ENCODE results near the gene UNC13A.

UNC13A gene

DNA sequence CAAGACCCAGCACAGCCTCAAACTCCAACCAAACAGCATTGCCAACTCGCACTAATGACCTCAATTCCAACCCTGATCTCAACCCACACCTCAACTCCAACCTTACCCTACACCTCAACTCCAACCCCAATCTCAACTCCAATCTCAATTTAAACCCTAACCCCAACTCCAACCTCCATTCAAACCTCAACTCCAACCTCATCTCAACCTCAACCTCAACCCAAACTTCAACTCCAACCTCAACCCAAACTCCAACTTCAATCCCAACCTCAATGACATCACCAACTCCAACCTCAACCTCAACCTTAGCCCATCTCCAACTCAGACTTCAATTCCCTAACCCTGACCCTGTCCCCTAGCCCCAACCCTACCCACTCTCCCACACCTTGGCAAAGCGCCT lies 58.4 kb downstream of the UNC13A start:
- DNase-seq (ENCODE audit: low read depth in 2 of 2, low spot score in 1 of 2): no peak

DNA sequence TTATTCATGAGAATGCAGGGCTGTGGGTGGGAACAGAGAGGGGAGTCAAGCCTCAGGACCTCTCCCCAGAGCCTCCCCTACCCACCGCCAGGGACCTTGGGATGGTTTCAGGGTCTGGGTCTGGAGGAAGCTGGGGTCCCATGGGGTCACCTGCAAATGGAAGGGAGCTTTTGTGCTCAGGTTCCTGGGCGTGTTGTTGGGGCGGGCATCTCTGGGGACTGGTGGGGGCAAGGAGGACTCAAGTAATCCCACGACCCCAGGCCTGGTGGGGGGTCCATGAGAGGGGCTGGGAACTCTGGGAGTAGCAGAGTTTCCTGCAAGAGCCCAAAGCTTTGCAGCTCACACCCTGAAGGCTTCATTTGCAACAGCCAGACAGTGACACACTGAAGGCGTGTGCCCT lies 60.2 kb downstream of the UNC13A start:
- DNase-seq (ENCODE audit: low read depth in 2 of 2, low spot score in 1 of 2): no peak

DNA sequence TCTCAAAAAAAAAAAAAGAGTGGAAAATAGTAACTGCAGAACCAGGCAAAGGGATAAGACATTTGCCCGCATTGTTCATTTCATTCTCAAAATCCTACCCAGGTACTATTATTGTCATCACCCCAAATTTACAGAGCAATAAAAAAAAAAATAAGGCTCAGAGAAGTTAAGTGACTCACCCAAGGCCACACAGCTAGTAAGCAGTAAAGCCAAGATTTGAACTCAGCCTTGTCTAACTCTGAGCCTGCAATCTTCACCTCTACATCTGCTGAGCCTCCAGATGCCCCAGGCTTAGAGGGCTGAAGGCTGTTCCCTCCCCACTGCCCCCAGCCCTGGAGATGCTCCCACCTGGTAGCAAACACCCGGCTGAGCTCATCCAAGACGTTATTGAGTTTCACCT lies 61.0 kb downstream of the UNC13A start:
- DNase-seq (ENCODE audit: low read depth in 2 of 2, low spot score in 1 of 2): no peak

DNA sequence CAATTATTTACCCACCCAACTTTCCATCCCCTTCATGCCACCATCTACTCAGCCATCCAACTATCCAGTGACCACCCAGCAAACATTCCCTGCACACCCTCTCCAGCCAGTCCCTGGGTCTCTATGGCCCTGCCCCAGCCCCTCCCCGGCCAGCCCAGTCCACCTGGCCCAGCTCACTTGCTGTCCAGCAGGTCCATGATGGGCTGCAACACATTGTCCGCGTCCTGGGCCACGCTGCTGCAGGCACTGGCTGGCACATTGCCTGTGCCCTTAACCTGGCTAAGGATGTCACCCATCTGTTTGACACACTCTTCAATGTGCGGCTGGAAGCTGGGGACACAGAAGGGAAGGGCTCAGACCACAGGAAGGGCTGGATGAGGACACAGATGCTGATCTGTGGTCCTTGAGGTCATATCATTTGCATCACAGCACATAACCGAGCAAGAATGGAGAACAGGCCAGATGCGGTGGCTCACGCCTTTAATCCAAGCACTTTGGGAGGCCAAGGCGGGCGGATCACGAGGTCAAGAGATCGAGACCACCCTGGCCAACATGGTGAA lies 61.6 kb downstream of the UNC13A start:
- no peak for DNase-seq (ENCODE audit: low read depth in 2 of 2, low spot score in 1 of 2)

DNA sequence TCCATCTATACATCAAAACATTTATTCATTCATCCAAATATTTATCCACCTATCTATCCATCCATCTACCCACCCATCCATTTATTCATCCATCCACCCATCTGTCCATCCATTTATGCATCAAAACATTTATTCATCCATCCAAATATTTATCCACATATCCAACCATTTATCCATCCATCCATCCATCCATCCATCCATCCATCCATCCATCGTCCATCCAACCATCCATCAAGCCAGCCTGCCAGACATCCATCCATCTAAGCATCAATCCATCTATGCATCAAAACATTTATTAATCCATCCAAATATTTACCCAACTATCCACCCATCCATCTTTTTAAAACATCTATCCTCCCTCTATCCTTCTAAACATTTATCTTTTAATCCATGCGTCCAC lies 62.2 kb downstream of the UNC13A start:
- DNase-seq (ENCODE audit: low read depth in 2 of 2, low spot score in 1 of 2): no peak

DNA sequence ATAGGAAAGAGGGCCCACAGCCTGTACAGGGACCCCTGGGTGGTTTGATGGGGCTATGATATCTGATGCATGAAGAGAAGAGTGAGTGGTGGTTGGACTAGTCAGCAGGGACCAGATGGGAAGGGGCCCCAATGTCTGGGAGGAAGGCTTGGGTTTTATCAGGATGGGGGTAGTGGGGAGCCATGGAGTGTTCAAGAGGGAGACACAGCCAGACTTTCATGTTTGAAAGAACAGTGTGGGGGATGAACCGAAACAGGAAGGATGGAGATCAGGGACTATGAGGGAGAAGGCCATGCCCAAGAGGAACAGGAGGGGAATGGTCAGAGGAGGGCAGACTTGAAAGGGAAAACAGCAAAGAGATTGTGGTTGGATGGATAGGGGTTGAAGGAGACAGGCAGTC lies 63.1 kb downstream of the UNC13A start:
- DNase-seq (ENCODE audit: low read depth in 2 of 2, low spot score in 1 of 2): no peak

DNA sequence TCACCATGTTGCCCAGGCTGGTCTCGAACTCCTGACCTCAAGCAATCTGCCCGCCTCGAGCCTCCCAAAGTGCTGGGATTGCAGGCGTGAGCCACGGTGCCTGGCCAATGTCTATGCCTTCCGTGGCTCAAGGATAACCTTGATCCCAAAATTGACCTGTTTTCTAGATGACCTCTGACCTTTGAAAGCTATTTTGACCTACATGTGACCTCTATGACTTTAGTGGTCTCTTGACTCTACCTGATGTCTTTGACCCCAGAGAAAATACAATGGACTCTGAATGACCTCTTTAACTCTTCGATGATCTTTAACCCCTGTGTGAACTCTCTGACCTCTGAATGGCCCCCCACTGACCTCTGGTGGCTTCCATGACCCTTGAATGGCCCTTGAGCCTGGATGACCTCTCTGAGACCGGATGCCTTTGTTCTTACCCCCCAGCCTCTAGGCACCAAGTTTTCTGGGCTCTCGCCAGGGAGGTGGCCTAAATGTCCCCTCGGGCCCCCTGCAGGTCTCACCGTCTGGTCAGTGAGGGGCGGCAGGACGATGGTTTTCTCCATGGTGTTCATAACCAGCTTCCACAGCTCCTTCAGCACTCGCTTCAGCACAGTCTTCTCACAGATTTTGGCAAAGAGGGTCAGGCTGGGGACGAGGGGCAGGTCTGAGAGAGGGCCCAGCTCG lies 63.7 kb downstream of the UNC13A start:
- no peak for DNase-seq (ENCODE audit: low read depth in 2 of 2, low spot score in 1 of 2)

DNA sequence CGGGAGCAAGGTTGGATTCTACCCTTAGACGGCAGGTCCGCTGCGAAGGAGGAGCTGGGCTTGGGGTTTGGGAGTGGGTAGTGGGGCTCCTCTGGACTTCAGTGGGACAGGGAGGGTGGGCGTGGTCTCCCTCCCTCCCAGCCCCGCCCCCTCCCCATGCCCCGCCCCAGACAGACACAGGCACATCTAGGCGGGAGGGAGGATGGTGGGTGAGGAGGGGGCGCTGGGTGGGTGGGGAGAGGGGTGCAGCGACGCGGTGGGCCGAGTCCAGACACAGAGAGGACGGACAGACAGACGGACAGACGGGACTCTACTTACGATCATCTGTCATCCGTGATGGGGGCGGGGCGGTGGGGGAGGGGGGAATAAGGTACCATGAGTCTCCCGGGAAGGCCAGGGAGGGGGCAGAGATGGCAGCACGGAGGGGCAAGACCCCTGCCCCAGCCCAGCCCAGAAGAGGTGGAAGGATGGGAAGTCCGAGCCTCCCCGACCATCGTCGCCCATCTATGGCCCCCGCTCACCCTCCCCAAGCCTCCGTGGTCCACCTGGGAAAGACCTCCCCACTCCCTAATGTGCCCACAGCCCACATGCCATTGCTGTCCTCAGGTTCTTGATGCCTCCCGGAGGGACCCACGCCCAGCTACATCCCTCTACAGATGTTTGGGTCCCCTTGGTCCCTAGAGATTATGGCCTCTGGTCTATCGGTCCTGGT lies 64.8 kb downstream of the UNC13A start:
- no peak for DNase-seq (ENCODE audit: low read depth in 2 of 2, low spot score in 1 of 2)

DNA sequence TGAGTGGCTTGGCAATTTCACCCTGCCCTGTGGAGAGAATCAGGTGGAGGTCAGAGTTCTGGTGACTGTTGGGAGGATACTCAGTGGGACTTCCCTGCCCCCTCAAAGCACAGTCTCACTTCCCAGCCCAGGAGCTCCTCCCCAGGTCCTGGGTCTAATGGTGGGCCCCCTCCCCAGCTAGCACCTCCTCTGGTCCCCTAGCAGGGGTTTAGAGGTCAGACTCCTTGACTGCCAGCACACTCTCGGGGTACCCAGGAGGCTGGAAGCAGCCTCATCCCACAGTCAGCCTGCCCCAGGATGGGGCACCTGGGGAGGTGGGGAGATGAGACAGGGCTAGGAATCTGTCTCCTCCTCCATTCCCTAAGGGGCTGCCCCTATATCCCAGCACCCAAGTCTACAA lies 67.5 kb downstream of the UNC13A start:
- no peak for DNase-seq (ENCODE audit: low read depth in 2 of 2, low spot score in 1 of 2)

DNA sequence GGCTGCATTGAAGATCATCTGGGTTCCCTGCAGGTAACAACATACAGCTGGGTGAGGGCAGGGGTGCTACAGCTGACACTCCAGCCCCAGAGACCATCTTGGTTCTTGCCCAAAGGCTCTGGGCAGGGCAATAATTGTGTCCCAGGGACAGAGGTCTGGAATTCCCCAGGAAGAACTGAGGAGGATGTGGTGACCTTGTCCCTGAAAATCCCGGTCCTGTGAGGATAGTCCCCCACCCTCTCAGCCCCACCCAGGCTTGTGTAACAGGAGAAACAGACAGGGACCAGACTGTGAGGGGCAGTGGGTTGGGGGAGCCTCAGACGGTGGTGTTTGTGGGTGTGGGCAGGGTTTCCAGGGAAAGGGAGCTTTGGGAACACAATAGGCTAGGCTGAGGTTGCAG lies 69.2 kb downstream of the UNC13A start:
- DNase-seq (ENCODE audit: low read depth in 2 of 2, low spot score in 1 of 2): no peak

DNA sequence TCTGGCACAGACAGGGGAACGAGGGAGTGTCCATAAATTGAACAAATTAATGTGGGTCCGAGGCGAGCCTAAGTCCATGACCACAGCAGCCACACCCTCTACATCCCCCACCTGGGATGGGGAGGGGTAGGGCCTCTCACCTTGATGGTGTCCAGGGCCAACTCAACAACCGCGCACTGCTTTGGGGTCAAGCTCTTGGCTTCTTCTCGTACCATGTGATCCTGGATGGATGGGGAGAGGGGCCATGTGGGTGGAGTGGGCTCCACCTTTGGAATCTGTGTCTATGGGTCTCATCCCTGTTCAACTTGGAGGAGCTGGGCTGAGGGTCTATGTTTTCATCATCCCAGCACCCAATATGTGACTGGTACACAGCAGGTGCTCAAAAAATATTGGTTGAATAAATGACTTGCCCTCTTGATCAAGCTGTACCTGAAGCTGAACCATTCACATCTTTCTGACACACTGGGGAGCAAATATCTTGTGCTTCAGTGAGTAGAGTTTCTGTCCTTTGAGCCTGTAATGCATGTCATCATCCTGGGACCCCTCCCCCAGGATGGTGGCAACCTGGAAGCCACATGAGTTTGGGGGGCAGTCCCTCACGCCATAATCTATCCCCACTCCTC lies 69.8 kb downstream of the UNC13A start:
- no peak for DNase-seq (ENCODE audit: low read depth in 2 of 2, low spot score in 1 of 2)

DNA sequence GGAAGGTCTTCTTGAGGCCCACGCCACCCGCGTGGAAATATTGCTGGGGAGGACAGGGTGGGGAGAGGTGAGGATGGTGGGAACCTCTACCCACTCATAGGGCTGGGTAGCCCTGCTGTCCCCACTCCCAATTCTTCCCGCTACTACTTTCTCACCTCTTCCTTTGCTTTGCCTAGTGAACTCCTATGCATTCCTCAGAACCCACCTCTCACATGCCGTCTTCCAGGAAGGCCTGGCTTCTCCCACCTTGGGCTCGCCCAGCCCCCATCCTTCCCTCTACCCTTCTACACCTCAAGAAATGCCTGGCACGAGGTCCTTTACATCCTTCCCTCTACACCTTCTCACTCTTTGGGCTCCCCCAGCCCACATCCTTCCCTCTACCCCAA lies 70.4 kb downstream of the UNC13A start:
- DNase-seq (ENCODE audit: low read depth in 2 of 2, low spot score in 1 of 2): no peak

DNA sequence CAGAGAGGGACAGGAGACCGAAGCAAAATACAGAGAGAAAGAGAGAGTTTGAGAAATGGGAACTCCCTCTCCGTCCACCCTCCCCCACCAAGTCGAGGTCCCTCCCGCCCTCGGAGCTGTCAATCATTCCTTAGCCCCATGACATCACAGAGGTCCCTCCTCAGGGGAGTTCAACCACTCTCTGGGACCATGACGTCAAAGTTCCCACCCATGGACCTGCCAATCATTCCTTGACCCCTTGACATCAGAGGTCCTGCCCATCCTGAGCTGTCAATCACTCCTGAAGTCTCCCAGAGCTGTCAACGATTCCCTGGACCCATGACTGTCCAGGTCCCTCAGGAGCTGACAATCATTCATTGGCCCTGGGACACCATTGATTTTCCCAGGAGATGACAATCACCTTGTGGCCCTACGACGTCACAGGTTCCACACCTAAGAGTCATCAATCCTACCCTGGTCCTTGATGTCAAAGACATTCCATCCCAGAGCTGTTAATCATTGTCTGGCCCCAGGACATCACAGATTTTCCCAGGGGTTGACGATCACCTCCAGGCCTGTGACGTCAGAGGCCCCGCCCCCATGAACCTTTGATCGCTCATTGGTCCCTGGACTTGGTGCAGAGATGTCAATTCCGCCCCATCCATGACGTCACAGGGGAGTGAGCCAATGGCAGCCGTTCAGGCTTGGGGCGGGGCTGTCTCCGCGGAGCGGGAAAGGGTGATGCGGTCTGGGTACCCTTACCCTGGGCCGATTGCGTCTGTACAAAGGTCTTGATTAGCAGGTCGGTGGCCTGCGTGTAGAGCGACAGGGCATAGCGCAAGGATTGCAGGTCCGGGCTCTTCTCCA lies 71.0 kb downstream of the UNC13A start:
- no peak for DNase-seq (ENCODE audit: low read depth in 2 of 2, low spot score in 1 of 2)

DNA sequence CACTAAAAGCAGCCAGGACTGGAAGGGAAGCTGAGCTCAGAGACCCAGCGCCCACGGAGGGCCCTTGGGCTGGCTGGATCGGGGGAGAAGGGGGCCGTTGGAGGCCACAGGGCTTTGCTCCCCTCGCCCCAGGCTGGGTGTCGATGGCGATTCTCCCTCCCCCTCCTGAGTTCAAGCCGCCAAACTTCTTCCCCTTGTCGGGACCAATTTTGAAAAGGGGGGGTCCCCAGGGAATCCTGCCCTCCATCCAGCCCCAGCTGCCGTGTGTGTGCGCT lies 71.5 kb downstream of the UNC13A start:
- no peak for DNase-seq (ENCODE audit: low read depth in 2 of 2, low spot score in 1 of 2)

DNA sequence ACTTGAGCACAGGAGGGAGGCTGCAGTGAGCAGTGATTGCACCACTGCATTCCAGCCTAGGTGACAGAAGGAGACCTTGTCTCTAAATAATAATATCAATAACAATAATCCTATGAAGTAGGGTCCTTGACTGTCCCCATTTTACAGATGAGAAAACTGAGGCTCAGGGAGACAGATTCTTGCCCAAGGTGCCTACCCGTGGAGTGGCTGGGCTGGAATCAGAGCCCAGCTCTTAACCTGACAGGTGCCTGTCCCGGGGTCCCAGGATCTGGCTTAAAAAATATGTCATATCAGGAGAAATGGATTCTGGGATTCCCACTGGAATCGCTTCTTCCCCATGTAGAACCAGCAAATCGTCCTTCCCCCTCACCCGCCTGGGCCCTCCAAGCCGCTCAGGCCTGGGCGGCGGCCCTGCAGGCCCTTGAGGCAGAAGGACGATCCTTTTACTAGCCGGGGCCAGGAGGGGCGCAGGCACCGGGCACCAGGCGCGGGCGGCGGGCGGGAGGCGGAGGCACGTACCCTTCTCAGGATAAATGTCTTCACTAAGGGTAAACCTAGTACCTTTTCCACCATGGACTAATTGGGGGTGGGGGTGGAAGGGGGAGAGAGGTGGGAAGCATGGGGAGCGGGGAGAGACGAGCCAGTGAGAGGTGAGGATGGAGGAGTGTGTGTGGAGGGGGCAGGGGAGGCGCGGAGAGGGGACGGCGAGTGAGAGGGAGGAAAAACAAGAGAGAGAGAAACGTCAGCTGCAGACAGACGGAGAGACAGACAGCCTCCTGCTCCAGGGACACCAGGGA lies 72.1 kb downstream of the UNC13A start:
- no peak for DNase-seq (ENCODE audit: low read depth in 2 of 2, low spot score in 1 of 2)

DNA sequence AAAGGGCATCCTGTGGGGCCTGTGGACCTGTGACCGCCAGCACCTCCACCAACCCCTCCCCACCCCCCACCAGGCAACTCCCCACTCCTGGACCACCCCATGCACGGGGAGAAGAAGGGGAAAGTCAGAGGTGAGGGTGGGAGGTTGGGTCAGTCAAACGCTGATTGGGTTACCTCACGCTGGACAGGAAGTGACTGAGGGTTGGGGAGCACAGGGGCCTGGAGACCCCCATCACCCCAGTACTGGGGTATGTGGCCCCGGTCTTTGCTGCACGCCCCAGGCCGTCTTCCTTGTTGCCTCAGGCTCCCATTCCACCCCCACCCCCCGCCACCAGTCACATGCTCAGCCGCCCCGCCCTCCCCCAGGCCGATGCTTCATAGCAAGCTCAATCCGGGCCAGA lies 73.7 kb downstream of the UNC13A start:
- no peak for DNase-seq (ENCODE audit: low read depth in 2 of 2, low spot score in 1 of 2)

DNA sequence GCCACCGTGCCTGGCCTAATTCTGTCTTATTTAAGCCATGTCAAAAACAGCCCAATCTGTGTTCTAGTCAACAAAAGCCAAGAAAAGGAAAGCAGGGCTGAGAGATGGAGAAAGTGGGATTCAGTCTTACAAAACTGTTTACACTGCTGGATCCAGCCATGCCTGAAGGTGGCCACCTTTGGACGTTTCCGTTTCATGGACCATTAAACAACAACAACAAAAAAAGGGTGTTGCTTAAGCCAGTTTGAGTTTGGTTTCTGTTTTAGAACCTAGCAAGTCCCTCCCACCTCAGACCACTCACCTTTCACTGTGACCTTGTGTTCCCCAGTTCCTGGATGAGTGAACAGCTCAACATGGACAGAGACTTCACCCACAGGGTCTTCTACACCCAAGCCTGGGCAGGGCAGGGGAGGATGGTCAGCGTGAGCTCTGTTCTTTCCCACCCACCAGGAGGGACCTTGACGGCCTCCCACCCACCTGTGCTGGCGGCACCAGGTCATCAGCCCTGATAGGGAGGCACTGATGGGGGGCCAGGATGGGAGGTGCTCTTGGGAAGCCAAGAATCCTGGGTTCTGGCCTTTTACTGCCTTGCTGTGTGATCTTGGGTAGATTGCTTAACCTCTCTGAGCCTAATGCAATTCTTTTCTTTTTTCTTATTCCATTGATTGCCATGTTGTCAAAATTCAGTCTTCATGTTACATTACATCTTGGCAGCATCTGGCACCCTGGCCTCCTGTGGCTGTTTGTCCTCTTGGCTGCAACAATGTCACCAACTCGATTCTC lies 76.5 kb downstream of the UNC13A start:
- no peak for DNase-seq (ENCODE audit: low read depth in 2 of 2, low spot score in 1 of 2)

DNA sequence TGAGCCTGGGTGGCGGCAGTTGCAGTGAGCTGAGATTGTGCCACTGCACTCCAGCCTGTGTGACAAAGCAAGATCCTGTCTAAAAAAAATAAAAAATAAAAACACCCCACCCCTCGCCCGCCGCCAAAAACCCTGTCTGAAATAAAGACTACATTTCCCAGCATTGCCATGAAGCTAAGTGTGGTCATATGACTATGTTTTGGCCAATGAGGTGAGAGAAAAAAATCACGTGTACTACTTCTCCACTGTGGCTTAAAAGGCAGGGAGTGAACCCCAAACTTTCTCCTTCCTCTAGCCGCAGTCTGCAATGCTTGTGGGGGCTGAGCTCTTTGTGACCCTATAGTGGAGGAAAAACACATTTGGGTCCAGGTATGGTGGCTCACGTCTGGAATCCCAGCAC lies 77.8 kb downstream of the UNC13A start:
- DNase-seq (ENCODE audit: low read depth in 2 of 2, low spot score in 1 of 2): no peak

DNA sequence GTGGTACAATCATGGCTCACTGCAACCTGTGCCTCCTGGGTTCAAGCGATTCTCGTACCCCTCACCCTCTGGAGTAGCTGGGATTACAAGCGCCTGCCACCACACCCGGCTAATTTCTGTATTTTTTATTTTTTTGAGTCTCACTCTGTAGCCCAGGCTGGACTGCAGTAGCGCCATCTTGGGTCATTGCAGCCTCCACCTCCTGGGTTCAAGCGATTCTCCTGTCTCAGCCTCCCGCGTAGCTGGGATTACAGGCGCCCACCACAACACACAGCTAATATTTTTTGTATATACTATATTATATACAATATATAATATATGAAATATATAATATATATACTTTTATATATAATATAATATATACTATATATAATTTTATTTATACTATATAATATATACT lies 80.2 kb downstream of the UNC13A start:
- DNase-seq (ENCODE audit: low read depth in 2 of 2, low spot score in 1 of 2): no peak

DNA sequence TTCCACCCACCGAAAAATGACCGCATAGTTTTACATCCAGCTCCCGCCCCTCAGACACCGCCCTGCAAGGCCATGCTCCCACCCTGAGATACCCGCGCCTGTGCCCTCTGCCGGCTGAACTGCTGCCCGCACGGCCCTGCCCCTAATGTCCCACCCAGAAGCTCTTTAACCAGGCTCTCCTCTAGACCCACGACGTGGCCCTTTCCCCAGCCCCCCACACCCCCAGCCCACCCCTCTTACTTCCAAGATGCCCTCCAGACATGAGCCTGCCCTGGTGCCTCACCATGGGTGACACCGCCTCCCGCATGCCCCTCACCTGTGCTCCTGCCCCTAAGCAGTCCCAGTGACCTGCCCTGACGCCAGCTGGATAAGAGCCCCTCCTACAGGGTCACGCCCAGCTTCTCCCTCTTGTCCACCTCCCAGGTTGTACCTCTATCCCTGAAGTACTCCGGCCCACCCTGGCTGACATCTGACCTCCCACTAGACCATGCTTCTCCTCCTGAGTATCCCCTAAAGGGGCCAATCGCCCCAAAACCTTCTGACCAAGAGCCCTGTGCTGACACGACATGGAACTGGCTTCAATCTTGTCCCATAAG lies 81.5 kb downstream of the UNC13A start:
- no peak for DNase-seq (ENCODE audit: low read depth in 2 of 2, low spot score in 1 of 2)
